ENCODE measurements around the gene RORC.

The RORC gene

GRCh38 chr1:151825751-151826660 lies 5.6 kb downstream of the RORC start:
- DNase-seq: no peak

- no peak for DNase-seq
Observed at GRCh38 chr1:151825204-151825603, 6.4 kb downstream of the RORC start.

- DNase-seq: no peak
Observed at GRCh38 chr1:151823175-151823574, 8.4 kb downstream of the RORC start.

DNA sequence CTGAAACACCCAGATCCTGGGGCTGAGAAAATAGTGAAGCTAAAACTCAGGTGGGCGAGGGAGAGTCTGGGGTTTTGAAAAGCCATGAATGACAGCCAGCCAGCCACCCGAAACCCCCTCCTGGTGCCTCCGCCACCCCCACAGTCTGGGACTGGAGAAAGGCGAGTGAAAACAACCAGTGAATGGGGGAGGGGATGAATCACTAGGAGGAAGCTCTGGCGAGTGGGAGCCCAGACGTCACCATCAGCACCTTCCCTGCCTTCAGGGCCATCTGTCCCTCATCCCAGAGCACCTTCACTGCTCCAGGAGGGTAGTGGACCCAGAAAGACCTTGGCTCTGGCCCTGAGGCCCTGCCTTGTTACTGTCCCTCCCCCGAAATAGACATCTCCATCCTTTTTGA lies 9.2 kb downstream of the RORC start:
- DNase-seq: no peak

GRCh38 chr1:151820940-151821339 lies 10.7 kb downstream of the RORC start:
- DNase-seq: no peak

DNA sequence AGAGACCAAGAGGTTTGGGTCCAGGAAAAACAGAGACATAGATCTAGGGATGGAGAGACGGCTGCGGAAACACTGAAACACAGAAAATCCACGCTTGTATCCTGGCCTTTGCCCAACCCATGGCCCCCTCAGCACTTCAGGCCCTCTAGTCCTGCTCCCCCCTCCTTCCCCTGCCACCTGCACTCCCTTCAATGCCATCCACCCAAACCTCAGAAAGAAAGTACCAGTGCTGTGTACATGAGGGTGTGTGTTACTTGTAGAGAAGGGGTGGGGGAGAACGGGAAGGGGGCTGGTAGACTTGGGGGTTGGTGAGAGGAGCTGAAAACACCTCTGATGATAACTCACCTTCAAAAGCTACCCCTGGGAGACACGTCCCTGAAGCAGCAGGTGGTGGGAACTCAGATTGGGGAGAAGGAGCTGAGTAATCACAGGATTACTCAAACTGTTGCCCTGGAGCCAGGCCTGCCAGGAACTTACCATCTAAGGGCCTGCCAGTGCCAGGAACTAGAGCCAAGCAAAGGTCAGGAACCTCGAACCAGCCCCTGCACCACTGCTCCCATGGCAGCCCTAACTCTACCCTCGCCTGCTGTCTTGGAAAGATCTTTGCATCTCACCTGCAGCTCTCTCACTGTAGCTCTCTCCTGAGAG lies 11.5 kb downstream of the RORC start:
- no peak for DNase-seq

DNA sequence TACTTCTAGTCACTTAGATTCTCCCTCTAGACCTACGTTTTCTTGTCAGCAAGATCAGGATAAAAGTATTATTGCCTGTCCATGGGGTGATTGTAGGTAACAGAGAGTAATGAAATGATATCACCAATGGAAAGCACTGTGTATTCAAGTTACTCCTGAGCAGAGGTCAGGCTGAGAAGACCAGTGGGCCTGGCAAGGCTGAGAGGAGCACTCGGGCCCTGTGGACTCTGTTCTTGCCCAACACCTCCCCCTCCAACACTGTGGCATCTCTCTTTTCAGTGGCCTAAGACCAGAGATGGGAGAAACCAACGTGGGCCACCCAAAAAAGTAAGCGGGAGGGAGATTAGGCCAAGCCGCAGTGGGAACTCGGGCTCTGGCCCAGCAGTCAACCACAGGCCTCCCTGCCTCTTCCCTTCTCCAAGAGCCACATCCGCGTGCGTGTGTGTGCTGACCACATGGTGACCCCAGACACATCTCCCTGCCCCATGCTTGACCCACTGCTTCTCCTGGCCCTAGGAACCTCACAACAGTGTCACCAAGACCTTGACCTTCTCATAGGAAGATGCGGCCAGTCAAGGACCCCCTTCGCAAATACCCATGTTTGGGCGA lies 12.3 kb downstream of the RORC start:
- DNase-seq: no peak

DNA sequence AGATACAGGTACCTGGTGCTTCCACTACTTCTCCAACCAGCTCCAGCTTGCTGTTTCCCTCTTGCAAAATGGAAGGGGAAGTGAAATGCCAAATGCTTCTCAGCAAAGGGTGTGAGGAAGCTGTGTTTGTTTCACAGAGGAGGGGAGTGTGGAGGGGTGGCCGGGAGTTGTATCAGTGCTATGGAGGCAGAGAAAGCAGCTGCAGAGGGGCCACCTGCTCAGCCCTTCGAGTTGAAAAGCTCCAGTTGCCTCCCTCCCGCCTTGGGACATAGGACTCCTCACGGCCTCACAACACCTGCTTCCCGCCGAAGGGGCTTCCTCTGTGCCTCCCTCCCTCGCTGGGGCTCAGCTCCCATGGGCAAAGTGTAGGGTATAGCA lies 14.3 kb downstream of the RORC start:
- no peak for DNase-seq

DNA sequence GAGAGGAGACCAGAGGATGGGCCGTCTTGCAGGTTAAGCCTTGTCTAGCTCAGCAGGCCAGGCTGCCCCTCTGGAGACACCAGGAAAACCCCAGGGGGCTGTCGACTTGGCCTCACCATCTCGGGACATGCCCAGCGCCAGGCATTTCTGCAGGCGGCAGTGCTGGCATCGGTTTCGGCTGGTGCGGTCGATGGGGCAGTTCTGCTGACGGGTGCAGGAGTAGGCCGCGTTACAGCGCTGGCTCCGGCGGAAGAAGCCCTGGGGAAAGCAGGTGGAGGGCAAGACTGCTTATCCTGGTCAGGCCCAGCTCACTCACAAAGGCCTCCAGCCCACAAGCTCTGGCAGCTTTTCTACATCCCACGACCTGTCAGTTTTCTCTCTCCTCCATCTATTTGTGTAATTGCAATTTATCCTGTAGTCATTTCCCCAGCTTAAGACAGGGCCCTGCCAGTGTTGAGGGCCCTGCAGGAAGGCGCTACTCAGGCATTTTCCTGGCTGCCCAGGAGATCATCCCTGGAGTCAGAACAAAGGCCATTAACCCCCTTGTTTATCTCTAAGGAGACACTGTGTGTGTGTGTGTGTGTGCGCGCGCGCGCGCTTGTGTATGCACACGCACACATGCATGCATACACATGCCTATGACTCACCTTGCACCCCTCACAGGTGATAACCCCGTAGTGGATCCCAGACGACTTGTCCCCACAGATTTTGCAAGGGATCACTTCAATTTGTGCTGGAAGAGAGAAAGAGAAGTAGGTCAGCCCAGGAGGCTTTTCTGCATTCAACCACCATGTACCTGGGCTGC lies 14.9 kb downstream of the RORC start:
- no peak for DNase-seq

DNA sequence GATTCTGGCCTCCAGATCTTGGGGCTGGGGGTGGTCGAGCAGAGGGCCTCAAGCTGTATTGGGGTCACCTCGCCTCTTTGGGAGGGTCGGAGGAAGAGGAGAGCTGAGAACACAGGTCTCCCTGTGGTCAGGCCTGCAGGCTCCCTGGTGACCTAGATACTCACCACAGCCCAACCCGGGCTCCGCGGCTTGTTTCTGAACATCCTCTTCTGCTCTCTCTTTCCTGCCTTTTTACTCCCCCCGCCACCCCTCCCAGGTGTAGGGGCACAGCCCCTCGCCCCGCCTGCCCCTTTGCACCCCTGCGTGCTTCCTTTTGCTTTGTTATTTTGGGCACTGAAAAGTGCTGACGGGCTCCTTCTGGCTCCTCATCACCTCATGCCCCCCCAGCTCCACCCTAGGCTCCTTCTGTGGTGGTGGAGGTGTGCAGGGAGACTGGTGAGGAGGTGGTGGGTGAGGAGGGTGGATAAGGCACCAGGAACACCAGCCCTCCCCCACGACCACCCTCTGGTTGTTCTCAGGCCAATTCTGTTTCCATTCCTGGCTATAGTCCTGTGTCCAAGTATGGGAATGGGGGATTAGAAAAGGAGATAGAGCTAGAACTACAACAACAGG lies 15.8 kb downstream of the RORC start:
- no peak for DNase-seq

DNA sequence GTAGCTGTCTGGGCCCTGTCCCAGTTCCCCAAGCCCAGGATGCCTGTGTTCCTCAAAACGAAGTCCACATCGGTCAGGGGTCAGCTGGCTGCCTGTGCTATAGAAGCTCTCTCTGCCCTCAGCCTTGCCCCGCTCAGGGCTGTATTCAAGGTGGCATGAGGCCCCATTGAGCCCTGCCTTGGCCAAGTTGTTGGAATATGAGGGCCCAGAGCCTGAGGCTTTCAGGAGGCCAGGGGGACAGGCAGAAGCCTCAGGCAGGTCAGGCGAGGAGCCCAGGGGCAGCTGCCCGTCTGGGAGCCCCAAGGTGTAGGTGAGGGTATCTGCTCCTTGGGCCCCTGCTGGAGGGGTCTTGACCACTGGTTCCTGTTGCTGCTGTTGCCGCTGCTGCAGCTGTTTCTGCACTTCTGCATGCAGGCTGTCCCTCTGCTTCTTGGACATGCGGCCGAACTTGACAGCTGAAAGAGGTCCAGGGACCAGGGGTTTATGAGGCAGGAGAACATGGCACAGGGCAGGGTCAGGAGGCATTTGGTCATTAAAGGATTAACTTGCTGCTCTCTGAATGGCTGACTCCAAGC lies 16.5 kb downstream of the RORC start:
- DNase-seq: no peak

DNA sequence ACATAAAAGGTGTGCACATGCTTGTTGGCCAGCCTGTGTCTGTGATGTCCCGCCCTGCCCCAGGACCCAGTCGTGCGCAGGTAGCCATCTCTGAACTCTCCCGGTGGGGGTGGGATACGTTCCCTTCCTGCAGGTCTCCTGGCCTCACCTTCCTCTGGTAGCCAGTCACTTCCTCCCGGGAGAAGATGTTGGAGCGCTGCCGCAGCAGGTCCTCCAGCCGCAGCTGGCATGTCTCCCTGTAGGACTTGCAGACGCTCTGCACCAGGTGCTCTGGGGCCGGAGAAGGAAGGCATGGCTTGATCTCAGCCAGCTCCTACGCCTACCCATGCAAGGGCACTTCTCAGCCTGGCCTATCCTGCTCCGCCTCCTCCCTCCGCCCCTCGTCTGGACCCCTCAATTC lies 17.2 kb downstream of the RORC start:
- no peak for DNase-seq

DNA sequence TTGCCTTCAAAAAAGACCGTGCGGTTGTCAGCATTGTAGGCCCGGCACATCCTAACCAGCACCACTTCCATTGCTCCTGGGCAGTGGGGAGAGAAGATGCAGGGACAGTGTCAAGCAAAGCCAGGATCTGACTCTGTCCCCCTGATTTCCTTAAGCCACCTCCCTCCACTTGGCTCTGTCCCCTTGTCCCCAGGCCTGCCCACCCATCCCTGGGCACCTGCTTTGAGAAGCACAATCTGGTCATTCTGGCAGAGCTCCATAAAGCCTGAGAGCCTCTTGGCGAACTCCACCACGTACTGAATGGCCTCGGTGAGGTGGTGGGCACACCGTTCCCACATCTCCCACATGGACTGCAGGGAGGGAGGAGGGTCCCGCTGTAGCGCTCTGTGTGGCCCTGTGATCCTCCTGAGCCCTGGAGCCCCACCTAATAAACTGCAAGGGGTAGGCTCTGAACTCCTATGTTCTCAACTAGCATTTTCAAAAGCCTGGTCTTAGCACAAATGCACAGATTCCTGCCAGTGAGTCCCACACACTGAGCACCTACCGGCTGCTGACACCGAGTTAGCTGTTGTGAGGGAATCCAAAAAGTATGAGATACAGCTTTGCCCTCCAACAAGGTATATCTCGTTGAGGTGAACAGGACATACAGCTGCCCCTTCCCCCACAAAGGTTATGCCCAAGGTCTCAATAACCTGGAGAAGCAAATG lies 18.2 kb downstream of the RORC start:
- no peak for DNase-seq

- DNase-seq: no peak
Observed at GRCh38 chr1:151811181-151811580, 20.4 kb downstream of the RORC start.

DNA sequence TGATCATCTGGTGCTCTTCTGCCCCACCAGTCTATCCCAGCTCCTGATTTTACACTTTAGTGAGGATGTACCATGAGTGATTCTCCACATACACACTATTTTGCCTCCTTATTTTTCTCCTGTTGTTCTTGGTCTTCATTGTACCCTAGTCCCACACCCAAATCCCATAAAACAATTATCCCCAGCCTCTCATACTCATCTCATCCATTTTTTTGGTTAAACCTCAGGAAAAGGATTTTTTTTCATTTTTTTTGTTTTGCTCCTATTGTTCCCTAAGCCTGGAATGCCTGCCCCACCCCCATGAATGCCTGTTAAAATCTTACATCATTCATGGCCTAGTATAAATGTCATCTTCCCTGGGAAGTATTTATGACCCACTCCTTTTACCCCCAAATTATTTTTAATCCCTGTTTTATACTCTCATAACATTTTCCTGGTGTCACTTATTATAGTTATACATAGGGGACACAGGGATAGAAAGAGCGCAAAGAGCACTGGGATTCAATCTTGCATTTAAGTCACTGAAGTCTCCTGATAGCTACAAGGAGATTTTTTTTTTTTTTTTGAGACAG lies 21.5 kb downstream of the RORC start:
- DNase-seq: no peak

- no peak for DNase-seq
Observed at GRCh38 chr1:151809290-151809984, 22.2 kb downstream of the RORC start.

GRCh38 chr1:151807766-151808165 lies 23.8 kb downstream of the RORC start:
- DNase-seq: no peak

DNA sequence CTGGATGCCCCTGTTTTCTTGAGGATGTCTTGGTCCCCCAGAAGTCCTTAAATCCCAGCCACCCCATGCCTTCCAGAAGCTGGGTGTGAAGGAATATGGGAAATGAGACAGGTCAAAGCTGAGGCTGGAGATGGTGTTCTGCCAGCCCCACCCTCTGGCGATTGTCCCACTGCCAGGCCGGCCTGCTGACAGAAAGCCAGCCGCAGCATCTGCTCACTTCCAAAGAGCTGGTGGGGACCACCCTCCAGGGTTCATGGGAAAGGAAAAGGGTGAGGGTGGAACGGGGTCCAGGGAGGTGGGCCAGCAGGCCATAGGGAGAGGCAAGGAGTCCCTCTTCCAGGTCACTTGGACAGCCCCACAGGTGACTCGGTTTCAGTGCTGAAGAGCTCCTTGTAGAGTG lies 24.5 kb downstream of the RORC start:
- no peak for DNase-seq

DNA sequence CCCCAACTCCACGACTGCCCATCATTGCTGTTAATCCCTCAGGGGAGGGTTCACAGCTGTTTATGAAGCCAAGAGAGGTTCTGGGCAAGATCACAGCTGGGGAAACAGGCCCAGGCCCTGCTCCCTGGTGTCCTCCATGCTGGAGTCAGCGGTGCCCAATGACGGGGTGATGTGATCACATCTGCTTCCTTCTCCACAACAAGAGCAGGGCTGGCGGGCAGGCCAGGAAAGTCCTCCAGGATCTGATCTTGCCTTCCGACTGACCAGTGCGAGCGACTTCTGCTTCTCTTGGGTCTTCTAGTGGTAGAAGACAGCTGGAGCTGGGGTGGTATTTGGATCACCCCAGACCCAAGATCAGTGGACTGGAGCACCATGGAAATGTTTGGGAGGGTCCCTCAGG lies 25.4 kb downstream of the RORC start:
- DNase-seq: no peak

- no peak for DNase-seq
Observed at GRCh38 chr1:151805066-151805820, 26.4 kb downstream of the RORC start, which contains the start of gene LINGO4. LINGO4 (minus strand) TSS chr1:151805419; CDS start chr1:151802704, 2,715 bp downstream.
